Fibroblast of lung (primary cell): ENCODE measurements around the gene FAF2.
"Not testable (repeated sequence)": the region's sequence is repeated elsewhere in the genome, so short reads cannot be mapped to it uniquely, and the experiment has no call there.

Experiments
- CTCF ChIP-seq, 2 donors: IDR thresholded peaks in 1 of 2; conservative IDR thresholded peaks in 1 of 2; 1 replicate in 1 of 2; 2 replicates in 1 of 2; pipeline ENCODE4 v1.5.1; 2011 to 2012; ENCODE audit warnings: low read length in 2 of 2, control low read depth in 1 of 2, inconsistent platforms in 1 of 2, low read depth in 1 of 2, mild to moderate bottlenecking in 1 of 2
- EZH2 ChIP-seq: IDR thresholded peaks from 2 replicates; pipeline ENCODE4 v1.5.1; 2012; ENCODE audit warnings: low read length, control low read depth, mild to moderate bottlenecking; ENCODE audit errors: missing control alignments

- not testable (repeated sequence) for TF ChIP-seq CTCF (conservative IDR thresholded peaks at IDR 0.05 in 1 of 2, IDR thresholded peaks at IDR 0.05 in 1 of 2; ENCODE audit: low read depth in 1 of 2, low read length in 2 of 2); EZH2
Measured at GRCh38 chr5:176442911-176443310, 5.3 kb upstream of the FAF2 start.
